ENCODE results near the gene YES1.
"Not testable (repeated sequence)": the region's sequence is repeated elsewhere in the genome, so short reads cannot be mapped to it uniquely, and the experiment has no call there.

Gene YES1

GRCh38 chr18:717003-717402 is 95.0 kb downstream of the YES1 start:
- no peak for DNase-seq

GRCh38 chr18:715626-716025 is 96.4 kb downstream of the YES1 start:
- DNase-seq: no peak

- DNase-seq: no peak
Measured at GRCh38 chr18:713135-713490, 98.9 kb downstream of the YES1 start.

- DNase-seq: no peak
Measured at GRCh38 chr18:712401-713134, 99.5 kb downstream of the YES1 start, which contains the start of gene ENOSF1. ENOSF1 (minus strand) TSS chr18:712630; CDS start chr18:712587, 43 bp downstream.

GRCh38 chr18:711657-712400 is 100.2 kb downstream of the YES1 start:
- DNase-seq: peak; percentile 32

GRCh38 chr18:711310-711656 is 100.8 kb downstream of the YES1 start:
- no peak for DNase-seq

- no peak for DNase-seq
Measured at GRCh38 chr18:710418-711300, 101.4 kb downstream of the YES1 start.

- no peak for DNase-seq
Measured at GRCh38 chr18:709771-710170, 102.3 kb downstream of the YES1 start.

- DNase-seq: no peak
Measured at GRCh38 chr18:708096-708495, 103.9 kb downstream of the YES1 start.

GRCh38 chr18:706405-706804 is 105.6 kb downstream of the YES1 start:
- no peak for DNase-seq

GRCh38 chr18:703213-703967 is 108.7 kb downstream of the YES1 start:
- no peak for DNase-seq

GRCh38 chr18:697800-698199 is 114.2 kb downstream of the YES1 start:
- no peak for DNase-seq

- DNase-seq: no peak
Measured at GRCh38 chr18:697012-697411, 115.0 kb downstream of the YES1 start.

- DNase-seq: peak; percentile 25
Measured at GRCh38 chr18:693466-694187, 118.4 kb downstream of the YES1 start.

- no peak for DNase-seq
Measured at GRCh38 chr18:692824-693223, 119.2 kb downstream of the YES1 start.

- no peak for DNase-seq
Measured at GRCh38 chr18:688323-688722, 123.7 kb downstream of the YES1 start.

GRCh38 chr18:686339-687111 is 125.5 kb downstream of the YES1 start:
- DNase-seq: no peak

- no peak for DNase-seq
Measured at GRCh38 chr18:685438-685837, 126.6 kb downstream of the YES1 start.

- no peak for DNase-seq
Measured at GRCh38 chr18:683531-683930, 128.5 kb downstream of the YES1 start.

- DNase-seq: no peak
Measured at GRCh38 chr18:682833-683232, 129.2 kb downstream of the YES1 start.

GRCh38 chr18:682416-682815 is 129.6 kb downstream of the YES1 start:
- not testable (repeated sequence) for DNase-seq

All from NCI-H1105 treated with DMSO at 0.1 percent for 48 hours (cell line).